Heart left ventricle (tissue), 16 donors: Measurements from ENCODE around the gene GNAQ. TPM values are rescaled to one million over a fixed set of nuclear protein-coding genes. Genes with fewer than 3 reads are reported as not detected.

Experiments
- ATAC-seq, 4 donors: fragments of 200-7000 bp; cut with Tn5 transposase; one replicate each; pipeline ENCODE4 v1.9.1; 2020 to 2022; ENCODE audit warnings: moderate library complexity in 4 of 4, mild to moderate bottlenecking in 3 of 4, moderate number of reproducible peaks in 1 of 4
- DNase-seq, 5 donors: peaks; one replicate each; pipeline ENCODE4 v3.0.0-alpha.2; 2020
- H3K27ac ChIP-seq, 12 donors: fragments of 200-600 bp; sonication (generic) in 4 of 12; one replicate each; pipeline versions ENCODE4 v1.5.0 to v1.8.0; 2016 to 2022; ENCODE audit warnings: mild to moderate bottlenecking in 2 of 12
- H3K27me3 ChIP-seq, 9 donors: fragments of 200-600 bp; sonication (generic) in 2 of 9; one replicate each; pipeline versions ENCODE4 v1.5.1 to v1.8.0; 2016 to 2022; ENCODE audit warnings: mild to moderate bottlenecking in 3 of 9
- H3K36me3 ChIP-seq, 9 donors: fragments of 200-600 bp; sonication (generic) in 2 of 9; one replicate each; pipeline versions ENCODE4 v1.5.0 to v1.8.0; 2018 to 2022; ENCODE audit warnings: mild to moderate bottlenecking in 2 of 9
- H3K4me1 ChIP-seq, 12 donors: fragments of 200-600 bp; sonication (generic) in 4 of 12; one replicate each; pipeline versions ENCODE4 v1.5.0 to v1.8.0; 2016 to 2022; ENCODE audit warnings: mild to moderate bottlenecking in 3 of 12
- H3K4me3 ChIP-seq, 12 donors: fragments of 200-600 bp; sonication (generic) in 4 of 12; one replicate each; pipeline versions ENCODE4 v1.5.0 to v1.8.0; 2017 to 2022; ENCODE audit warnings: mild to moderate bottlenecking in 9 of 12, moderate library complexity in 4 of 12
- H3K9me3 ChIP-seq, 12 donors: fragments of 200-600 bp; sonication (generic) in 4 of 12; one replicate each; pipeline versions ENCODE4 v1.5.0 to v1.8.0; 2016 to 2022; ENCODE audit warnings: mild to moderate bottlenecking in 1 of 12
- POLR2A ChIP-seq, 2 donors: fragments of 450-650 bp; IDR thresholded peaks; one replicate each; pipeline ENCODE4 v1.6.1; 2017; ENCODE audit warnings: antibody characterized with exemption in 2 of 2, mild to moderate bottlenecking in 2 of 2, moderate library complexity in 2 of 2
- WGBS, 4 donors: extraction: QIAGEN DNeasy Blood & Tissue Kit in 2 of 4; methylation state at CpG; one replicate each; pipeline versions ENCODE4 v1.1.5 to v1.1.7; 2013 to 2018; 5-methylcytosine and 5-hydroxymethylcytosine counted together
- intact Hi-C, 10 donors: fragments of 100-400 bp; cut with DNase I; formaldehyde crosslinking; loops; one replicate each; pipeline versions ENCODE4 v1.11.1 to v1.14.2; 2022
- polyA plus RNA-seq, 2 donors: library from polyadenylated mRNA; stranded (reverse); fragments of 200-250 nt; gene quantifications; one replicate each; pipeline ENCODE4 v1.2.3, GENCODE V29; 2013
- total RNA-seq, 9 donors: library from RNA; depleted of rRNA in 2 of 9; stranded (reverse); fragments of >200 nt in 2 of 9; fragmentation: NEBNext Ultra II Directional in 3 of 9; extraction: Animal tissue kit (Norgen Biotek cat#: 25700) in 3 of 9; gene quantifications; one replicate each; pipeline versions ENCODE4 v1.1.0 to v1.2.4, GENCODE V29; 2016 to 2023
- TF ChIP-seq, protein P1 (sequence below), 12 donors: fragments of 200-600 bp; sonication (generic) in 4 of 12; IDR thresholded peaks; one replicate each; pipeline versions ENCODE4 v1.5.0 to v1.8.0; 2018 to 2022; ENCODE audit warnings: antibody characterized with exemption in 12 of 12, mild to moderate bottlenecking in 5 of 12
- donor health status: ischemic (EF 13 %, LVEDD 7.1; RV severe dilation, severe dysfunction).
- donor health status: healthy with polysubstance abuse.
- donor health status: DM: no; HTN: yes; CAD: no.
- donor health status: DM: no; HTN: no; CAD: no.
- donor health status: ischemic (EF 25% LVEDD 6.9; RV normal size, moderate dysfunction).
- donor health status: ischemic (EF 25% LVEDD 5.7; RV mildly dilated, moderate dysfunction).
- donor health status: healthy.
- donor health status: DM: yes; HTN: yes; CAD: no.
- donor health status: ischemic (EF 35%, LVEDD 5.7; RV mildly dilated, moderate dysfunction).
- donor health status: nonischemic (EF 11% LVEDD 7.7; RV severe dilation, severe dysfunction).
- donor health status: DM: yes; HTN: yes; CAD: no.
- donor health status: PGD.
- donor health status: ischemic (EF 29% LVEDD 5.4; RV normal size, mild dysfunction).
- donor health status: nonischemic (EF 23%, LVEDD 6.1; RV moderate dilation, normal function).

Gene GNAQ
- total and polyA plus RNA-seq, 11 donors = 4.8 to 34.1 (median 11.3) TPM

DNA sequence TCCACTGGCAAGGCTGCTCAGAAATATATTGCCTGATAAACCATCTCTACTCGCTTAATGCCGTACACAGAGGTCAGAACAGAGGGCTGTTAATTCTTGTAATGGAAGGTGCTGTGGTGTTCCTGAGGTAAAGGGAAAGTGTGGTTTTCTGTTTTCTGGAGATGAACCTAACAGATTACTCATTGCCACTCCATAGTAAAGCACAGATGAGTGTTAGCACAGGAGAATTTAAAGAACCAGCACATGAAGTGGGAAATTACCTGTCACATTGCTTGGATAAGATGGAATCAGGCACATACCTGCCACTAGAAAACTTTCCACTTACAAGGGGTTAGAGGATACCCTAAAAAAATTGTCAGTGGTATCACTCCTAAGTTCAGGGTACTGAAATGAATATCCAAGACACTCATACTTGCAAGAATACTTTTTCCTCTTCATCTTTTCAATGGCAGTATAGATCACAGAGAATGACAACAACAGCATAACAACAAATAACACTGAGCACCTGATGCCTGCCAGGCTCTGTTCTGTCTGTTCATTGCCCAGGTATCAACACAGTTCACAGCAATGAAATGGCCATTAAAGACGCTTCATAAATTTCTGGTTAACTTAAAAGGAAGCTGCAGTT lies 230.6 kb downstream of the GNAQ start:
- H3K9me3 ChIP-seq = no peaks in the 10 kb centered on the region

GRCh38 chr9:77798140-77798539 lies 233.5 kb downstream of the GNAQ start:
- intact Hi-C loops = no loop called here
- no peak for TF ChIP-seq POLR2A (IDR thresholded peaks at IDR 0.05)
- TF ChIP-seq, protein P1, sequence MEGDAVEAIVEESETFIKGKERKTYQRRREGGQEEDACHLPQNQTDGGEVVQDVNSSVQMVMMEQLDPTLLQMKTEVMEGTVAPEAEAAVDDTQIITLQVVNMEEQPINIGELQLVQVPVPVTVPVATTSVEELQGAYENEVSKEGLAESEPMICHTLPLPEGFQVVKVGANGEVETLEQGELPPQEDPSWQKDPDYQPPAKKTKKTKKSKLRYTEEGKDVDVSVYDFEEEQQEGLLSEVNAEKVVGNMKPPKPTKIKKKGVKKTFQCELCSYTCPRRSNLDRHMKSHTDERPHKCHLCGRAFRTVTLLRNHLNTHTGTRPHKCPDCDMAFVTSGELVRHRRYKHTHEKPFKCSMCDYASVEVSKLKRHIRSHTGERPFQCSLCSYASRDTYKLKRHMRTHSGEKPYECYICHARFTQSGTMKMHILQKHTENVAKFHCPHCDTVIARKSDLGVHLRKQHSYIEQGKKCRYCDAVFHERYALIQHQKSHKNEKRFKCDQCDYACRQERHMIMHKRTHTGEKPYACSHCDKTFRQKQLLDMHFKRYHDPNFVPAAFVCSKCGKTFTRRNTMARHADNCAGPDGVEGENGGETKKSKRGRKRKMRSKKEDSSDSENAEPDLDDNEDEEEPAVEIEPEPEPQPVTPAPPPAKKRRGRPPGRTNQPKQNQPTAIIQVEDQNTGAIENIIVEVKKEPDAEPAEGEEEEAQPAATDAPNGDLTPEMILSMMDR (IDR thresholded peaks at IDR 0.05) = no peak
- no peak for ATAC-seq
- no peak overlapping the region for H3K27ac ChIP-seq
- DNase-seq = no peak
- H3K4me3 ChIP-seq = no peak overlapping the region
- H3K9me3 ChIP-seq = no peaks in the 10 kb centered on the region
- peaks cover 0 to 27% (median 6%) of the 10 kb centered on the region in 12 donors for H3K4me1 ChIP-seq
- WGBS, 4 donors = 83 to 93% (median 90%) methylated on average over 1 of the region's 1 CpG
- peaks cover 0 to 18% (median 4%) of the 10 kb centered on the region in 9 donors for H3K36me3 ChIP-seq
- H3K27me3 ChIP-seq = no peaks in the 10 kb centered on the region

More for the DNA sequence above, 230.6 kb downstream of the GNAQ start:
- ATAC-seq = no peak
- Histone ChIP-seq H3K27me3 (no peaks in the 10 kb centered on the region), H3K4me3 (no peak overlapping the region), H3K4me1 (peaks cover 0 to 18% (median 0%) of the 10 kb centered on the region in 12 donors), H3K27ac (no peak overlapping the region), H3K36me3 (peaks cover 0 to 21% (median 4%) of the 10 kb centered on the region in 9 donors)
- intact Hi-C loops = no loop called here
- TF ChIP-seq, protein P1 (IDR thresholded peaks at IDR 0.05) = no peak
- TF ChIP-seq POLR2A (IDR thresholded peaks at IDR 0.05) = no peak
- no peak for DNase-seq
- 95 to 99% (median 98%) methylated on average over 3 of the region's 3 CpGs for WGBS, 4 donors

DNA sequence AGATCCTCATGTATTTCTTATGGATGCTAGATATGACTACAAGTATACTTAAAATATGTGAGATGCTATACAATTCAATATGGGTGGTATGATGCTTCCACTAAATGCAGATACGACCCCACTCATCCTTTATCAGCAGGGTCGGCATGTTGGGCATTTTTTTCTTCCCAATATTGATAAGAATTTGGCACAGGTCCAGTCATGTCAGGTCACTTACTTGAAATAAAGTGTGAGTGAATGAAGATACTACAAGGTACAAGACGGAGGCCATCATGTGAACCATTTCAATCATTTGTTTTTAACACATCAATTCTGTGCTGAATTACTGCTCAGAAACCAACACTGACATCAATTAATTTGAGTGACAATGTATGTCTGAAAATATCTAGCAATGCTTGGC lies 236.6 kb downstream of the GNAQ start:
- WGBS, 4 donors = 66 to 74% (median 68%) methylated on average over 3 of the region's 3 CpGs
- peaks cover 0 to 27% (median 7%) of the 10 kb centered on the region in 12 donors for H3K4me1 ChIP-seq
- no peak overlapping the region for H3K27ac ChIP-seq
- H3K9me3 ChIP-seq = no peaks in the 10 kb centered on the region
- DNase-seq (no peak), ATAC-seq (no peak)
- no peak overlapping the region for H3K4me3 ChIP-seq
- TF ChIP-seq, protein P1 (IDR thresholded peaks at IDR 0.05) = no peak
- TF ChIP-seq POLR2A (IDR thresholded peaks at IDR 0.05) = no peak
- intact Hi-C loops = no loop called here
- H3K27me3 ChIP-seq = no peaks in the 10 kb centered on the region
- H3K36me3 ChIP-seq = peaks cover 0 to 32% (median 4%) of the 10 kb centered on the region in 9 donors

GRCh38 chr9:77793849-77794248 lies 237.8 kb downstream of the GNAQ start:
- peak overlapping the region in 7 of 12 donors; percentile 2 to 60 (median 43) for H3K27ac ChIP-seq
- no peaks in the 10 kb centered on the region for H3K9me3 ChIP-seq
- intact Hi-C loops = no loop called here
- peaks cover 0 to 32% (median 4%) of the 10 kb centered on the region in 9 donors for H3K36me3 ChIP-seq
- WGBS, 4 donors = 54 to 71% (median 66%) methylated on average over 2 of the region's 2 CpGs
- H3K4me1 ChIP-seq = peaks cover 0 to 25% (median 7%) of the 10 kb centered on the region in 12 donors
- DNase-seq (no peak), ATAC-seq (peak in 3 of 4 donors; percentile 65 to 92 (median 73))
- H3K27me3 ChIP-seq = no peaks in the 10 kb centered on the region
- no peak for TF ChIP-seq POLR2A (IDR thresholded peaks at IDR 0.05)
- TF ChIP-seq, protein P1 (IDR thresholded peaks at IDR 0.05) = peak in 6 of 12 donors; percentile 14 to 32 (median 22)
- no peak overlapping the region for H3K4me3 ChIP-seq
